SH-SY5Y (cell line): Measurements from ENCODE around the gene VMA21.

Source experiments
- GATA2 ChIP-seq: IDR thresholded peaks from 2 replicates; pipeline ENCODE4 v1.6.1; 2011; ENCODE audit warnings: mild to moderate bottlenecking, low read depth, low read length
- GATA3 ChIP-seq: IDR thresholded peaks from 2 replicates; pipeline ENCODE4 v1.6.1; 2011; ENCODE audit warnings: low read depth, mild to moderate bottlenecking, low read length, moderate library complexity

DNA sequence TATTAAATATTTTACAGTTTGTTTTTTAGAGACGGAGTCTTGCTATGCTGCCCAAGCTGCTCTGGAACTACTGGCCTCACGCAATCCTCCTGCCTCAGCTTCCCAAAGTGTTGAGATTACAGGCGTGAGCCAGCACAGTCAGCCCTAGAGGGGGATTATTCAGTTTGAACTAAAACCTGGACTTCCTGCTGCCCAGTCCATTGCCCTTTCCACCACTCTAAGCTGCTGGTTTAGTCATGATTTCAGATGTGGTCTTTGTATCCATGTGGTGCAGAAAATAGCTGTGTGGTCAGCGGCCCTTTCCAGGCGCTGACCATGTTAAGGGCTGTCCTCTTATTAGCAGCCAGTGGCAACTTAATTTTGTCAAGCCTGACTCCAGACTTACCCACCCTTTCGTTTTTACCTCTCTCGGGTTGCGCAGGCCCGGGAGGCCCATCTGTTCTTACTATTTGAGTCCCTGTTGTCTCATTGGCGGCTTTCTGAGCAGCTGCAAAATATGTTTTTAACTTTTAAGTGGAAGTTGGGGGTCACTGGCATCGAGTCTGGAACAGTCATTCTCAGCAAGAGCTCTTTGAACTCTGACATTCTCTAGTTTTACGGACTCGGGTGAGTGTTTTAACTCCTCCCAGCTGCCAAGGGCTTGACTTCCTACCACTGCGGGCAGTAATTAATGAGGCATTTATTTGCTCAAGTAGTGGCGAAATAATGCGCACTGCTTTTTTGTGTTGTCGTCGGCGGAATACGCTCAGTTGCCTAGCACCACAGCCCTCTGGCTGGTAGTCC lies 773 bp upstream of the VMA21 start:
- TF ChIP-seq GATA2: no peak
- no peak for TF ChIP-seq GATA3
